H1 (cell line): ENCODE data around the gene IP6K1. TPM values are rescaled to one million over a fixed set of nuclear protein-coding genes. Genes with fewer than 3 reads are reported as not detected.

ENCODE experiments used
- GTF2F1 ChIP-seq: IDR thresholded peaks from 2 replicates; pipeline ENCODE4 v1.6.1; 2012; ENCODE audit warnings: low read depth, low read length, improper control_type of control experiment, borderline replicate concordance
- NRF1 ChIP-seq: IDR thresholded peaks from 2 replicates; pipeline ENCODE4 v1.6.1; 2011; ENCODE audit warnings: mild to moderate bottlenecking, low read depth, low read length, improper control_type of control experiment
- polyA plus RNA-seq, 7 experiments: library from polyadenylated mRNA; depleted of rRNA in 3 of 7; stranded (reverse) in 5 of 7; unstranded in 2 of 7; fragments of >200 nt in 5 of 7; fragments of 200-250 nt in 2 of 7; gene quantifications; 1 replicate in 5 of 7; 2 replicates in 1 of 7; 4 replicates in 1 of 7; pipeline versions ENCODE4 v1.2.1 to v1.2.3, GENCODE V29; 2011 to 2013; ENCODE audit warnings: missing spikeins in 2 of 7, mixed read lengths in 2 of 7
- total RNA-seq: library from RNA; stranded (reverse); fragmentation: NEBNext Ultra II Directional; extraction: Animal tissue kit (Norgen Biotek cat#: 25700); gene quantifications from 2 replicates; pipeline ENCODE4 v1.2.1, GENCODE V29; 2021
- TF ChIP-seq, protein P1 (sequence below): IDR thresholded peaks from 2 replicates; pipeline ENCODE4 v1.6.1; 2012; ENCODE audit warnings: inconsistent platforms

IP6K1 gene
- total and polyA plus RNA-seq, 2 of the 8 experiments (the other 6 are each of a cell fraction or from before 2014, with no cell fraction given): 31.5 to 35.2 TPM

DNA sequence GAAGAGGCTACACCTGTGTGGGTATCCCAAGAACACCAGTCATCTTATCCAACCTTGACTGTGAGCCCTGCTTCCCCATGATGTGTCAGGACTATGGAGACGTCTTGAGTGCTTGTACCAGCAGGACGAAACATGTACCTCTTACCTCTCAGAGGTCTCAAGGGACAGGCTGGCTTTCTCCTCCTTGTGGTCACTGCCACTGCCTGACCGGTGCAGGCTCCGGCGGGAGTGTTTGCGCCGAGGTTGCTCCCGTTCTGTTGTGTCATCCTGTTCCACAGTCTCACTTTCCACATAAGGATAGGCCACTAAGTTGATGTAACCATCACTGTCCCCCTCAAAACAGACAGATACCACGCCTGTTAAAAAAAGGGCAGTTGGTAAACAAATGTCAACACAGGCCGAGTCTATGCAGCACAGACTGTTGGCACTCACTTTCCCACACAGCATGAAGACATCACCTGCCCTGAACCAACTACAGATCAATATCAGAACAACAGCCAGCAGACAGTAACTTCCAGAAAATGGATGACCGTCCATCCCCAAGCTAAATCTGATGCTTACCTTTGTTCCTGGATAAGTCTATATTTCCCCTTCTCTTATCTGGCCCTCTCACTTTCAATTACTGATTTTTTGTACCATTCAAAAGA, 48.2 kb downstream of the IP6K1 start (continued):
- TF ChIP-seq, protein P1, sequence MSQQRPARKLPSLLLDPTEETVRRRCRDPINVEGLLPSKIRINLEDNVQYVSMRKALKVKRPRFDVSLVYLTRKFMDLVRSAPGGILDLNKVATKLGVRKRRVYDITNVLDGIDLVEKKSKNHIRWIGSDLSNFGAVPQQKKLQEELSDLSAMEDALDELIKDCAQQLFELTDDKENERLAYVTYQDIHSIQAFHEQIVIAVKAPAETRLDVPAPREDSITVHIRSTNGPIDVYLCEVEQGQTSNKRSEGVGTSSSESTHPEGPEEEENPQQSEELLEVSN: no peak
- TF ChIP-seq GTF2F1 (no peak), NRF1 (no peak)
